GM21515 (cell line): Measurements from ENCODE around the gene MEG3.

Experiments
- ATAC-seq: cut with Tn5 transposase; IDR thresholded peaks from one replicate; pipeline ENCODE4 v1.9.1; 2021; ENCODE audit not compliant: unreplicated experiment

The MEG3 gene

DNA sequence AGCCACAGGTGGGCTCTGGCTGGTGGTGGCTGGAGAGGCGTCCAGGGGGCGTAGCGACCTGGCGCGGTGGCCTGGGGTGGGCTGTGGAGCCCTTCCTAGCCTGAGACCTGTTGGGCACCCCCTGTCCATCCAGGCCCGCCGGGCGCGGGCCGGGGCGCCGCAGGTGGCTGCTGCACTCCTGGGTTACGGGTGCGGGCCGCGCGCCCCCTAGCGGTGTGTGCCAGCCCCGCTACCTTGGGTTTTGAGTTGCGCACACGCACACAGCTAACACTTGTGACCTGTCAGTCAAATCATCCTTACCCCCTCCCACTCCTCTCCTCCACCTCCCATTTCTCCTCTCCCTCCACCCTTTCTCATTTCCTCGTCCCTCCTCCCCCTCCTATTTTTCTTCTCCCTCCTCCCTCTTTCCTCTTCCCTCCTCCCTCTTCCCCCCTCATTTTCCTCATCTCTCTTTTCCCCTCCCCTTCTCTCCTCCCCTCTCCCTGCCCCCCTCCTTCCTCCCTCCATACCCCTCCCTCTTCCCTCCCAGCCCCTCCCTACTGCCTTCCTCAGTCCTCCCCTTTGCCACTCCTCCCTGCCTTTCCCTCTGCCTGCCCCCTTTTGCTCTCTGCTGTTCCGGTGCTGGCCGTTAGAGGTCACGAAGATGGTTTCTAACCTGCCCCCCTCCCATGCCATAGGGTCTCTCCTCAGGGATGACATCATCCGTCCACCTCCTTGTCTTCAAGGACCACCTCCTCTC lies 2.3 kb downstream of the MEG3 start:
- no peak for ATAC-seq

DNA sequence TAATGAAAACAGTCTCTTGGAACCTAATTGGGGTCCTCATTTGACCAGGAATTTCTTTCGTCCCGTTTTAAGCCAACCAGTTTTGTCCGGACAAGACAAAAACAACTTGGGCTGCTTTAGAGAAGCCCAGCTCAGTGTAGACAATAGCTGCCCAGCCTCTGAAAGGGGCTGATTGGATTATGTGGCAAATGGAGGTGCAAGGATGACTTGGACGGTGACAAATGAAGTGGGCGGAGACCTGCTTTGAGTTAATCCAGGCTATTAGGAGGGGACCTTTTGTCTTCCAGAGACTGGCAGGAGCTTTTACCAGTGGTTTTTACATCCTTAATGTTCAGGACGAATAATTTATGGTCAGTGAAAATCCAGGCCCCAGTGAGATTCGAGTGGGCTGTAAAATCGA lies 4.8 kb downstream of the MEG3 start:
- no peak for ATAC-seq

- ATAC-seq, result no peak
Measured at GRCh38 chr14:100832311-100832960, 6.5 kb downstream of the MEG3 start.

DNA sequence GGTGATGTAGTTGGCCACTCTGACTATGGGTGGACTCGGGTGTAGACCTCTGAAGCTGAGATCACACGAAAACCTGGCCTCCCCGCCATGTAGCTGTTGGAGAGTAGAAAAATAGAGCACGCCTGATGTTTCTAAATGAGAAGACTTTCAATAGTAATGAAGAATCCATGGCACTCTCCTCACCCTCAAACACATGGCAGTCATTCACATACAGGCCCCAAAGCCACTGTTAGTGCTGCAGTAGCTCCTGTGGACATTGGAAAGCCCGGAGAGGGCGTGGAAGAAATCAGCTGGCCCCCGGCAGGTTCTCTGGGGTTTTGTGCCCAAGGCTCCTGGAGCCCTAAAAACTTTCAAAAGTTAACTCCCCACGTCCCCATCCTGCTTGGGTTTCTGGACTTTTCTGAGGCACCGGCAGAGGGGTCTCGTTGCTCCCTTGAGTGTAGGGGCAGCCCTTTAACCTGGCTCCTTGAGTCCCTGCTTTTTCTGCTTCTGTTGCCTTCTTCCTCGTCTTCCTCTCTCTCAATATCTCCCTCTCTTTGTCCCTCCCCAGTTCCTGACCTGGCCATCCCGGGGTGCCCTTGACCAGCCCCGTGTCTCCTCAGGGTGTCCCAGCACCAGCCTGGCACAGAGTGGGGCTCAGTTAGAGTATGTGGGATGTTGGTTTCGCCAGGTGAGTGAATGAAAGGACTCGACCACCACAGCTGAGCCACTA lies 8.3 kb downstream of the MEG3 start:
- no peak for ATAC-seq

GRCh38 chr14:100834794-100835547 lies 9.1 kb downstream of the MEG3 start:
- ATAC-seq, result no peak

DNA sequence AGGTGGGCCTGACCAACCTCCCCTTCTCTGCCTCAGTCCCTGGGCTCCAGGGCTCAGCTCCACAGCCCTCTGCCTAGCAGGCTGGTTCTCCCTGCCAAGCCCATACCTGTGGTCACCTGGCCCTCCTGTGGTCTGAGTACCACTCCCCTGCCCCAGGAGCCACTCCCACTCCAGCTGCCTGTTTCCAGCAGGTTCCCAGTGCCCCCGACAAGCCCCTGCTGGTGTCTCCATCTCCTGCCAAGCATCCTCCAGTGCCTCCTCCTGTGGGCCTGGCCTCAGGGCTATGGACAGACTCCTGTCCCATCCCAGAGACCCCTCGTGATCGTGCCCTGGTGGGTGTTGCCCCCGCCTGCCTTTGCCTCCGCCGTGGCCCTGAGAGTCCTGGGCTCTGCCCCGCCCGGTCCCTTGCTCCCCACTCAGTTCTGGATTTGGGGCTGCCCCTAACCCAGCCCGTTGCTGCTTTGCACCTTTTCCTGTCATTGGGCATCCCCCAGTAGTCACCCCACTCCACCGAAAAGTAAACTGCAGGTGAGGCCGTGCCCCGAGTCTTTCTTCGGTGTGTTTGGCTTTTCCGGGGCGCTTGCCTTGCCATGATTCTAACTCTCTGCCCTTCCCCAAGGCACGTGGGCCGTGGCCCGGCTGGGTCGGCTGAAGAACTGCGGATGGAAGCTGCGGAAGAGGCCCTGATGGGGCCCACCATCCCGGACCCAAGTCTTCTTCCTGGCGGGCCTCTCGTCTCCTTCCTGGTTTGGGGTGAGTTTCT lies 9.8 kb downstream of the MEG3 start:
- ATAC-seq, result no peak

GRCh38 chr14:100836311-100836805 lies 10.4 kb downstream of the MEG3 start:
- no peak for ATAC-seq

DNA sequence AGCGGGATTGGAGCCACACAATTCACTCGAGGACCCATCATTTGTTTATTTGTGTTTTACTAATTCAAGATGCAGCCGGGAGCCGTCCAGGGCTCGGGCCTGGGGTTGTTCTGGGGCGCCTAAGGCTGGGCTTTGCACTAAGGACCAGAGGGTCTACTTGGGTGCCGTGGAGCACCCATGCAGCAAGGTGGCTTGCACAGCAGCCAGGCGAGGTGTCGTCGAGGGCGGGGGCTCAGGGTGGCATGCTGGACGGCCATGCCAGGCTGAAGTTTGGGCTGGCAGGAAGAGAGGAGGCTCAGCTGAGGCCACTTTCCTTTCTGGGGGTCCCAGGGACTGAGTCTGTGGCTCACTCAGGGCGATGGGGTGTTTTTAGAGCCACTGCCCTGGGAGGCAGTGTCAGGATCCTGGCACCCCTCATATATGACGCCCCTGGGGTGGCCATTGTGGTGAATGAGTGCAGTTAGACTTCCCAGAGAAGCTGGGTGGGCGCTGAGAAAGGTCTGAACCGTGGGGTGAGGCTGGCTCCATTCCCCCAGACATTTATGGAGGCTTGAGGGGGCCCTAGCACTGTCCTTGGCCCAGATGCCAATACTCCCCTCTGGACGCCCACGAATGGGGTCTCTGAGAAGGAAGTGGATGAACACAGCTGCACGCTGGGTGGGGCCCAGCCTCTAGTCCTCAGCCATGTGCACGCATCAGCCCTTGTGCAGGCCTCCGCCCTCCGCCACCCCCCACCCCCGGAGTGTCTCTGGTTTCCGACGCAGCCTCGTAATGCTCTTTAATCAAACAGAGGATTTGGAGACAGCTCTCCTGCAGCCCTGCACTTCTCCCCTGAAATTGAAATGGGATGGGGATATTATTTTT lies 11.3 kb downstream of the MEG3 start:
- ATAC-seq, result no peak

GRCh38 chr14:100837805-100838350 lies 12.0 kb downstream of the MEG3 start:
- no peak for ATAC-seq

DNA sequence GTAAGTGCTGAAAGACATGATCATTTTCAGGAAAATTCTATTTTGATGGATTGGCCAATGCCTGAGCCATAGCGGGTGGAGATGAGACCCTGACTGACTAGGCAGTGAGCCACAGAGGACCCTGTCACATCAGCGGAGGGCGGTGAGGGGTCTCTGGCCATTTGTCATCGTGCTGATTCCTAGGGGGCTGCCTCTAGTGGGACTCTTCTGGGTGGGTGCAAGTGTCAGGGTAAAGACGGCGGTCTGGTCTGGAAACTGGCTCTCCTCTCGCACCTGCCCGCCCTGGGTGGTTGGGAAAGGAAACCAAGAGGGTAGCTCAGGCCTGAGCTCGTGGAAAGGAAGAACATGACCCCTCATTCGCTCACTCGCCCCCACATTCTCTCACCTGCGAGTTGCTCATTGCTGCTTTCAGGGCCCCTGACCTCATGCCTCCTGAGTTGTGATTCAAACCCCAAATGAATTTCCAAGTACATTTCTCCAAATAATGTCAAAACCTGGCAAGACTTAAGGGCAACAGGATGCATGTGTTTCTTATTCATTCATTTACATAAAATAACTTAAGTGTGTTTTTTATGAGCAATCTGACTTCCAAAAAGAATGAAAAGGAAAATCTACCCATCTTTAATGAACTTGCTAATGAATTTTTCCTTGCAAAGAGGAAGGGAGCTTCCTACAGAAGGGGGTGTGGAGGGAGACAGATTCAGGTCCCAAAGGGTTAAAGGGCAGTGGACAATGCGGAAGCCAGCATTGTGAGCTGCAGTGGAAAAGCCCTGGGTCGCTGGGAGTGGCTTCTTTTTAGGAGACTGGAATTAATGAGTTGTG lies 12.8 kb downstream of the MEG3 start:
- ATAC-seq, result no peak

GRCh38 chr14:100839315-100839585 lies 13.3 kb downstream of the MEG3 start:
- ATAC-seq, result no peak

GRCh38 chr14:100839681-100840111 lies 13.8 kb downstream of the MEG3 start:
- ATAC-seq, result no peak

GRCh38 chr14:100840286-100841065 lies 14.6 kb downstream of the MEG3 start:
- ATAC-seq, result no peak

DNA sequence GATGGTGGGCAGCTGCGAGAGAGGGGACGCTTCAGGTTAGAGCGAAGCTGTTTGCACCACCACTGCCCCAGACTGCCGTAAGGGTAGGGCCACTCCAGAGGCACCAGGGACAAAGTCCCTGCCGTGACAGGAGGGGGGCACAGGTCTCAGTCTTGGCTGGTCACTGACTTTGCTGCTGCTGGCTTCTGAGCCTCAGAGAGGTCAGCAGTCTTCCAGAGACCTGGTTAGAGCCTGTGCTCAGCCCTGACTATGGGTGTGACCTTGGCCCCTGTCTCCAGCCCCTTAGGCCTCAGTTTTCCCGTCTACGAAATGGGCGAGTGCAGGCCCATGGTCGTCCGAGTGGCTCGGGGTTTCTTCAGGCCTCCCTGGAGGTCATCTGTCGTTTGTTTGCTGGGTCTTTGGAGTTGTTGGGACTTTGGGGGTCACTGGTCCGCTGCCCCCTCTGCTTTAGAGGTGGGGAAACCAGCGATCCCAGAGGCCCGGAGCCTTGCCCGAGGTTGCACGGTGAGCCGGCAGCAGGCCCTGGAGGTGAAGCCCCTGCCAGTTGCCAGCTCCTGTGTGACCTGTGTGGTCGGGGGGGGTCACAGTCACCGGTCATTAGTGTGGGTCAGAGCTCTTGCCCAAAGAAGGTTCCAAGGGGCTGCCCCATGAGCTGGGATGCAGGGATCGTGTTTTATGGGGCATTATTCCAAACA lies 15.3 kb downstream of the MEG3 start:
- no peak for ATAC-seq

DNA sequence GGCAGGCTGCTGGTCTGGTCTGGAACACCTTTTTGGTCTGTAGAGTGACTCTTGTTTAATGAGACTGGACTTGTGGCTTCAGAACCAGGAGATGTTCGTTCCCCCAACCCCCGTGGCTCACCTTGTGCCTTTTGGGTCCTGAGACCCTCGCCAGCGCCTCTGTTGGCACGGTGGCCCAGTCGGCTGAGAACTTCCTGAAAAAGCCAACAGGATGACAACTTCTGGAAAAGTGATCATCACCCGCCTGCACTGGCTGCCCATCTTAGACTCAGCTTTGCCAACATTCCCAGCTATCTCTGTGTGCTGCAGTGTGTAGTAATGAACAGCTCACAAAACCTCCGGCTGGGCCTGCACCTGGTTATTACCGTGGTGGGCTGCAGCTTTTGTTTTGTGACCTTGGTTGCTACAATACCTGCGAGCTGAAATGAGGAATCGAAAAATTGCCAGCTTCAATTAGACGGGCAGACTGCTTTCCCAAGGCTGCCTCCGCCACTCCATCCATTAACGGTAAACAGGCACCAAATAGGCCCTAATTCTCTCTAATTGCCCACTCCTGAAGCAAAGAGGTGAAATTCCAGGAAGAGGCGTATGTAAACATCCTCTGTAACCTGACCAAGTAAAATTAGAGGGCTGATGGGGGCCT lies 16.0 kb downstream of the MEG3 start:
- no peak for ATAC-seq

- ATAC-seq, result no peak
Measured at GRCh38 chr14:100842799-100843198, 16.9 kb downstream of the MEG3 start.

DNA sequence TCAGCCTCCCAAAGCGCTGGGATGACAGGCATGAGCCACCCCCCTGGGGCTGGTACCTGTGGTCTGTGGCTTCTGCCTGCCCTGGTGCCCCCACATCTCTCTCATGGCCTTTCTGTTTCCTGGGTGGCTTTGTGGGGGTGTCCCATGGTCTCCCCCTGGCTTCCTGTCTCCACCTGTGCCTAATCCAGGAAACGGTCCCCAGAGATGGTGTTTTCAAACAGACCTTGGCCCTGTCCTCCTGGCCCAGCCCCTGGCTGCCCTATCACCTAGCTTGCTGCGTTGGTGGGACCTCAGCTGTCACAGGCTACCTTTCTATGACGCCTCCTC lies 18.1 kb downstream of the MEG3 start:
- no peak for ATAC-seq
